K562 (cell line): ENCODE results near the gene KRTAP5-5. TPM values are rescaled to one million over a fixed set of nuclear protein-coding genes. Genes with fewer than 3 reads are reported as not detected.

ENCODE experiments used
- ATAC-seq: fragments of 200-7000 bp; cut with Tn5 transposase; 3 replicates; pipeline ENCODE4 v1.9.1; 2020; ENCODE audit warnings: moderate library complexity
- BruUV-seq: library from RNA; stranded (reverse); fragments of 400-500 nt; replicated peaks from 2 replicates; lab custom pipeline; 2021; lab: Mats Ljungman, UMichigan
- CTCF ChIA-PET: fragments of 300-600 bp; formaldehyde crosslinking; extraction: SDS; loops from one replicate; lab custom pipeline; 2021; ENCODE audit warnings: low intra/inter-chr PET ratio; lab: Yijun Ruan, JAX
- POLR2A ChIA-PET: fragments of 300-600, 350-650 bp; sonication (Branson Sonifier 250); formaldehyde crosslinking; extraction: SDS; loops from one replicate; lab custom pipeline; 2021; ENCODE audit warnings: antibody characterized with exemption, inconsistent platforms; lab: Yijun Ruan, JAX
- DNase-seq, 4 experiments: peaks; one replicate each; pipeline versions ENCODE4 v3.0.0 to v3.0.0-alpha.2; 2011 to 2018; ENCODE audit warnings: low spot score in 3 of 4, mixed read lengths in 3 of 4; ENCODE audit errors: extremely low read depth in 1 of 4
- FAIRE-seq: peaks from 2 replicates; lab custom pipeline; 2011; peaks lifted over from hg19 to GRCh38; lab: Jason Lieb, UNC
- H2AFZ ChIP-seq: 2 replicates; pipeline ENCODE4 v1.6.0; 2011; ENCODE audit warnings: low read depth, low read length, control low read depth, inconsistent platforms
- H3K27ac ChIP-seq: fragments of 200-600 bp; 3 replicates; pipeline ENCODE4 v1.8.0; 2011; ENCODE audit warnings: low read depth, mild to moderate bottlenecking, control low read depth, inconsistent platforms, low read length, moderate library complexity, mixed read lengths; ENCODE audit errors: extremely low read depth
- H3K27me3 ChIP-seq, 2 experiments: fragments of 300-600 bp in 1 of 2; 2 replicates in 1 of 2; 3 replicates in 1 of 2; pipeline versions ENCODE4 v1.6.0 to v1.8.0; 2011; ENCODE audit warnings: inconsistent platforms in 2 of 2, low read length in 2 of 2, mild to moderate bottlenecking in 1 of 2, mixed read lengths in 1 of 2, moderate library complexity in 1 of 2; ENCODE audit not compliant: control insufficient read depth in 2 of 2, insufficient read depth in 2 of 2
- H3K36me3 ChIP-seq: fragments of 300-600 bp; 3 replicates; pipeline ENCODE4 v1.8.0; 2011; ENCODE audit warnings: mild to moderate bottlenecking, low read length, inconsistent platforms; ENCODE audit not compliant: control insufficient read depth, insufficient read depth
- H3K4me1 ChIP-seq, 2 experiments: fragments of 200-600 bp in 1 of 2; replicated peaks in 1 of 2; 2 replicates in 1 of 2; 3 replicates in 1 of 2; pipeline versions ENCODE4 v1.5.1 to v1.8.0; 2011; ENCODE audit warnings: inconsistent platforms in 2 of 2, low read length in 2 of 2, mild to moderate bottlenecking in 1 of 2, mixed read lengths in 1 of 2, moderate library complexity in 1 of 2; ENCODE audit not compliant: control insufficient read depth in 2 of 2, insufficient read depth in 2 of 2
- H3K4me2 ChIP-seq: 2 replicates; pipeline ENCODE4 v1.6.1; 2011; ENCODE audit warnings: low read length, control low read depth, inconsistent platforms, mixed read lengths; ENCODE audit not compliant: insufficient read depth
- H3K4me3 ChIP-seq: fragments of 200-600 bp; sonication (generic), shearing (Covaris generic); 2 replicates; pipeline ENCODE4 v1.5.1; 2016; ENCODE audit warnings: control low read depth, inconsistent platforms
- H3K79me2 ChIP-seq: fragments of 200-600 bp; 3 replicates; pipeline ENCODE4 v1.8.0; 2011; ENCODE audit warnings: low read length, inconsistent platforms; ENCODE audit not compliant: control insufficient read depth, insufficient read depth
- H3K9ac ChIP-seq, 2 experiments: 2 replicates each; pipeline versions ENCODE4 v1.6.0 to v1.6.1; 2011; ENCODE audit warnings: low read depth in 2 of 2, low read length in 2 of 2, control low read depth in 1 of 2, inconsistent platforms in 1 of 2, mild to moderate bottlenecking in 1 of 2, mixed read lengths in 1 of 2; ENCODE audit not compliant: insufficient read depth in 1 of 2
- H3K9me1 ChIP-seq: one replicate; pipeline ENCODE4 v1.6.0; 2011; ENCODE audit warnings: inconsistent platforms, mild to moderate bottlenecking, low read length, moderate library complexity; ENCODE audit not compliant: control insufficient read depth, insufficient read depth
- H3K9me3 ChIP-seq: replicated peaks from 2 replicates; pipeline ENCODE4 v1.5.1; 2011; ENCODE audit warnings: low read depth, low read length, inconsistent platforms; ENCODE audit not compliant: control insufficient read depth, insufficient read depth
- H4K20me1 ChIP-seq: replicated peaks from 2 replicates; pipeline ENCODE4 v1.6.1; 2011; ENCODE audit warnings: low read length, inconsistent platforms, mixed read lengths; ENCODE audit not compliant: control insufficient read depth, insufficient read depth
- FUS ChIP-seq: fragments of 200-400 bp; formaldehyde crosslinking; optimal IDR thresholded peaks from 2 replicates; pipeline ENCODE3; 2017; ENCODE audit warnings: low read depth, low read length
- HIVEP1 ChIP-seq: fragments of 250-450 bp; sonication (Bioruptor Pico); IDR thresholded peaks from 2 replicates; pipeline ENCODE4 v1.4.0; 2020; ENCODE audit warnings: mild to moderate bottlenecking
- POLR2AphosphoS2 ChIP-seq: IDR thresholded peaks from 2 replicates; pipeline ENCODE4 v1.6.1; 2012; ENCODE audit warnings: low read length, improper control_type of control experiment
- RBM14 ChIP-seq: fragments of 200-400 bp; formaldehyde crosslinking; IDR thresholded peaks from 2 replicates; pipeline ENCODE4 v1.6.1; 2018; ENCODE audit warnings: low read depth, mild to moderate bottlenecking, low read length, moderate library complexity, borderline replicate concordance; ENCODE audit not compliant: insufficient read depth
- SMAD4 ChIP-seq: fragments of 250-450 bp; sonication (Bioruptor Pico); conservative IDR thresholded peaks from 2 replicates; pipeline ENCODE4 v1.8.0; 2021; ENCODE audit warnings: inconsistent platforms, mild to moderate bottlenecking, moderate library complexity
- SOX6 ChIP-seq: fragments of 450-650 bp; IDR thresholded peaks from 2 replicates; pipeline ENCODE4 v1.6.1; 2014; ENCODE audit warnings: mild to moderate bottlenecking
- ZNF143 ChIP-seq: sonication (generic); formaldehyde crosslinking; IDR thresholded peaks from 2 replicates; pipeline ENCODE4 v1.9.0; 2022; ENCODE audit warnings: mild to moderate bottlenecking, missing genetic modification reagents
- ZNF507 ChIP-seq: conservative IDR thresholded peaks from 2 replicates; pipeline ENCODE4 v1.6.1; 2017; ENCODE audit warnings: missing genetic modification characterization, missing compliant biosample characterization
- ZNF830 ChIP-seq: fragments of 250-450 bp; sonication (Bioruptor Pico); IDR thresholded peaks from 2 replicates; pipeline ENCODE4 v1.5.0; 2021; ENCODE audit warnings: mild to moderate bottlenecking
- WGBS: fragments of 100-300 bp; shearing (Covaris generic); methylation state at CpG from one replicate; pipeline ENCODE4 v1.1.6; 2016; ENCODE audit warnings: low coverage, mixed read lengths; ENCODE audit not compliant: insufficient coverage; ENCODE audit errors: missing lambda C conversion rate; 5-methylcytosine and 5-hydroxymethylcytosine counted together
- in situ Hi-C: fragments of 300-500 bp; cut with MboI; formaldehyde crosslinking; loops from 4 replicates; pipeline ENCODE4 v1.15.0; 2018; ENCODE audit warnings: inconsistent platforms, mixed read lengths
- intact Hi-C: fragments of 100-400 bp; cut with micrococcal nuclease; formaldehyde crosslinking; loops from 2 replicates; pipeline ENCODE4 v1.14.2; 2022
- polyA plus RNA-seq, 8 experiments: library from polyadenylated mRNA; depleted of rRNA in 4 of 8; stranded (reverse) in 5 of 8; unstranded in 3 of 8; fragments of >200 nt; fragmentation: Nextera tagmentation in 2 of 8; fragmentation: Illumina TruSeq in 1 of 8; extraction: Ambion mirVana in 2 of 8; extraction: Trizol in 1 of 8; gene quantifications; 2 replicates each; pipeline versions ENCODE4 v1.2.1 to v1.2.3, GENCODE V29; 2011 to 2014; ENCODE audit warnings: inconsistent platforms in 1 of 8, missing spikeins in 1 of 8
- total RNA-seq, 7 experiments: library from RNA; depleted of rRNA in 6 of 7; stranded (reverse); fragments of >200 nt in 6 of 7; fragmentation: Illumina TruSeq in 2 of 7; extraction: Trizol in 2 of 7; gene quantifications; 2 replicates each; pipeline versions ENCODE4 v1.2.1 to v1.2.3, GENCODE V29; 2011 to 2021; ENCODE audit warnings: low replicate concordance in 1 of 7
- TF ChIP-seq, protein P1 (sequence below): fragments of 250-450 bp; sonication (Bioruptor Pico); IDR thresholded peaks from 2 replicates; pipeline ENCODE4 v1.5.0; 2020; ENCODE audit warnings: mild to moderate bottlenecking, borderline replicate concordance
- TF ChIP-seq, protein P2 (sequence below): IDR thresholded peaks from 2 replicates; pipeline ENCODE4 v1.6.1; 2016; ENCODE audit warnings: missing genetic modification characterization, missing compliant biosample characterization
- TF ChIP-seq, protein P3 (sequence below): fragments of 450-650 bp; IDR thresholded peaks from 2 replicates; pipeline ENCODE4 v1.6.1; 2016; ENCODE audit warnings: mild to moderate bottlenecking
- TF ChIP-seq, protein P4 (sequence below): fragments of 450-650 bp; formaldehyde crosslinking; IDR thresholded peaks from 2 replicates; pipeline ENCODE4 v1.4.0; 2022; ENCODE audit warnings: missing genetic modification characterization
- TF ChIP-seq, protein P5 (sequence below): sonication (generic); formaldehyde crosslinking; IDR thresholded peaks from 2 replicates; pipeline ENCODE4 v1.8.0; 2022; ENCODE audit warnings: missing genetic modification reagents, mild to moderate bottlenecking, borderline replicate concordance

KRTAP5-5 gene
- total and polyA plus RNA-seq, 9 of the 15 experiments (the other 6 are each of a cell fraction or from before 2014, with no cell fraction given) = not detected

DNA sequence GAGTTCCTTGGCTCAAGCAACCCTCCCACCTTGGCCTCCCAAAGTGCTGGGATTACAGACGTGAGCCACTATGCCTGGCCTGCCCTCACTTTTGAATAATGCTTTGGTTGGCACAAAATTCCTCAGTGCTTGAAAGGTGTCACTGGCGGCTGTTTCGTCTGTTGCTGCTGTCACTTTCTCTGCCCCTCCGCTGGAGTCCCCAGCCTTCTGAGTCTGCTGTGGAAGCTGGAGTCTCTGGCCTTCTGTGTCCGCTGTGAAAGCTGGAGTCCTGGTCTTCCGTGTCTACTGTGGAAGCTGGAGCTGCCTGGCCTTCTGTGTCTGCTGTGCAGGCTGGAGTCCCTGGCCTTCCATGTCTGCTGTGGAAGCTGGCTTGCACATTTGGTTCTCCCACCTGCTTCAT, 39.6 kb upstream of the KRTAP5-5 start:
- Histone ChIP-seq H3K4me1 (no peaks in the 10 kb centered on the region), H3K9ac (no peak overlapping the region), H3K4me3 (no peak overlapping the region), H3K9me1 (no peaks in the 10 kb centered on the region), H4K20me1 (no peaks in the 10 kb centered on the region; the same call in 1 of the 2 replicates), H3K79me2 (no peaks in the 10 kb centered on the region), H3K9me3 (no peaks in the 10 kb centered on the region), H3K4me2 (no peak overlapping the region), H3K27me3 (peaks cover 10 to 29% of the 10 kb centered on the region in 2 experiments; a peak in 3 of 5 replicates), H3K36me3 (no peaks in the 10 kb centered on the region), H2AFZ (no peak overlapping the region), H3K27ac (no peak overlapping the region)
- intact Hi-C loops = no loop called here
- POLR2A ChIA-PET = no interaction called here
- CTCF ChIA-PET = no interaction called here
- FAIRE-seq = no peak
- in situ Hi-C loops = loop anchor here (5.0 kb wide), 1 partner anchor 37 kb away; the partner anchor contains the start of gene KRTAP5-5
- BruUV-seq = no TSS peak
- no peak for ATAC-seq
- 5% methylated on average over 4 of the region's 6 CpGs for WGBS
- no peak for DNase-seq
- TF ChIP-seq HIVEP1 (CRISPR knock-in tag) = no peak
- TF ChIP-seq, protein P1, sequence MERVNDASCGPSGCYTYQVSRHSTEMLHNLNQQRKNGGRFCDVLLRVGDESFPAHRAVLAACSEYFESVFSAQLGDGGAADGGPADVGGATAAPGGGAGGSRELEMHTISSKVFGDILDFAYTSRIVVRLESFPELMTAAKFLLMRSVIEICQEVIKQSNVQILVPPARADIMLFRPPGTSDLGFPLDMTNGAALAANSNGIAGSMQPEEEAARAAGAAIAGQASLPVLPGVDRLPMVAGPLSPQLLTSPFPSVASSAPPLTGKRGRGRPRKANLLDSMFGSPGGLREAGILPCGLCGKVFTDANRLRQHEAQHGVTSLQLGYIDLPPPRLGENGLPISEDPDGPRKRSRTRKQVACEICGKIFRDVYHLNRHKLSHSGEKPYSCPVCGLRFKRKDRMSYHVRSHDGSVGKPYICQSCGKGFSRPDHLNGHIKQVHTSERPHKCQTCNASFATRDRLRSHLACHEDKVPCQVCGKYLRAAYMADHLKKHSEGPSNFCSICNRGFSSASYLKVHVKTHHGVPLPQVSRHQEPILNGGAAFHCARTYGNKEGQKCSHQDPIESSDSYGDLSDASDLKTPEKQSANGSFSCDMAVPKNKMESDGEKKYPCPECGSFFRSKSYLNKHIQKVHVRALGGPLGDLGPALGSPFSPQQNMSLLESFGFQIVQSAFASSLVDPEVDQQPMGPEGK (CRISPR knock-in tag) = no peak
- TF ChIP-seq POLR2AphosphoS2 = no peak
- TF ChIP-seq, protein P2, sequence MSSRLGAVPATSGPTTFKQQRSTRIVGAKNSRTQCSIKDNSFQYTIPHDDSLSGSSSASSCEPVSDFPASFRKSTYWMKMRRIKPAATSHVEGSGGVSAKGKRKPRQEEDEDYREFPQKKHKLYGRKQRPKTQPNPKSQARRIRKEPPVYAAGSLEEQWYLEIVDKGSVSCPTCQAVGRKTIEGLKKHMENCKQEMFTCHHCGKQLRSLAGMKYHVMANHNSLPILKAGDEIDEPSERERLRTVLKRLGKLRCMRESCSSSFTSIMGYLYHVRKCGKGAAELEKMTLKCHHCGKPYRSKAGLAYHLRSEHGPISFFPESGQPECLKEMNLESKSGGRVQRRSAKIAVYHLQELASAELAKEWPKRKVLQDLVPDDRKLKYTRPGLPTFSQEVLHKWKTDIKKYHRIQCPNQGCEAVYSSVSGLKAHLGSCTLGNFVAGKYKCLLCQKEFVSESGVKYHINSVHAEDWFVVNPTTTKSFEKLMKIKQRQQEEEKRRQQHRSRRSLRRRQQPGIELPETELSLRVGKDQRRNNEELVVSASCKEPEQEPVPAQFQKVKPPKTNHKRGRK (tag) = no peak
- TF ChIP-seq, protein P3, sequence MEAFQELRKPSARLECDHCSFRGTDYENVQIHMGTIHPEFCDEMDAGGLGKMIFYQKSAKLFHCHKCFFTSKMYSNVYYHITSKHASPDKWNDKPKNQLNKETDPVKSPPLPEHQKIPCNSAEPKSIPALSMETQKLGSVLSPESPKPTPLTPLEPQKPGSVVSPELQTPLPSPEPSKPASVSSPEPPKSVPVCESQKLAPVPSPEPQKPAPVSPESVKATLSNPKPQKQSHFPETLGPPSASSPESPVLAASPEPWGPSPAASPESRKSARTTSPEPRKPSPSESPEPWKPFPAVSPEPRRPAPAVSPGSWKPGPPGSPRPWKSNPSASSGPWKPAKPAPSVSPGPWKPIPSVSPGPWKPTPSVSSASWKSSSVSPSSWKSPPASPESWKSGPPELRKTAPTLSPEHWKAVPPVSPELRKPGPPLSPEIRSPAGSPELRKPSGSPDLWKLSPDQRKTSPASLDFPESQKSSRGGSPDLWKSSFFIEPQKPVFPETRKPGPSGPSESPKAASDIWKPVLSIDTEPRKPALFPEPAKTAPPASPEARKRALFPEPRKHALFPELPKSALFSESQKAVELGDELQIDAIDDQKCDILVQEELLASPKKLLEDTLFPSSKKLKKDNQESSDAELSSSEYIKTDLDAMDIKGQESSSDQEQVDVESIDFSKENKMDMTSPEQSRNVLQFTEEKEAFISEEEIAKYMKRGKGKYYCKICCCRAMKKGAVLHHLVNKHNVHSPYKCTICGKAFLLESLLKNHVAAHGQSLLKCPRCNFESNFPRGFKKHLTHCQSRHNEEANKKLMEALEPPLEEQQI = no peak
- no peak for TF ChIP-seq SOX6
- TF ChIP-seq ZNF507 = no peak
- TF ChIP-seq ZNF830 = no peak
- no peak for TF ChIP-seq FUS
- TF ChIP-seq ZNF143 (CRISPR knock-in tag) = no peak
- TF ChIP-seq, protein P4, sequence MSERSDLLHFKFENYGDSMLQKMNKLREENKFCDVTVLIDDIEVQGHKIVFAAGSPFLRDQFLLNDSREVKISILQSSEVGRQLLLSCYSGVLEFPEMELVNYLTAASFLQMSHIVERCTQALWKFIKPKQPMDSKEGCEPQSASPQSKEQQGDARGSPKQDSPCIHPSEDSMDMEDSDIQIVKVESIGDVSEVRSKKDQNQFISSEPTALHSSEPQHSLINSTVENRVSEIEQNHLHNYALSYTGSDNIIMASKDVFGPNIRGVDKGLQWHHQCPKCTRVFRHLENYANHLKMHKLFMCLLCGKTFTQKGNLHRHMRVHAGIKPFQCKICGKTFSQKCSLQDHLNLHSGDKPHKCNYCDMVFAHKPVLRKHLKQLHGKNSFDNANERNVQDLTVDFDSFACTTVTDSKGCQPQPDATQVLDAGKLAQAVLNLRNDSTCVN (CRISPR knock-in tag) = no peak
- TF ChIP-seq SMAD4 (CRISPR knock-in tag) = no peak
- TF ChIP-seq RBM14 = no peak
- TF ChIP-seq, protein P5, sequence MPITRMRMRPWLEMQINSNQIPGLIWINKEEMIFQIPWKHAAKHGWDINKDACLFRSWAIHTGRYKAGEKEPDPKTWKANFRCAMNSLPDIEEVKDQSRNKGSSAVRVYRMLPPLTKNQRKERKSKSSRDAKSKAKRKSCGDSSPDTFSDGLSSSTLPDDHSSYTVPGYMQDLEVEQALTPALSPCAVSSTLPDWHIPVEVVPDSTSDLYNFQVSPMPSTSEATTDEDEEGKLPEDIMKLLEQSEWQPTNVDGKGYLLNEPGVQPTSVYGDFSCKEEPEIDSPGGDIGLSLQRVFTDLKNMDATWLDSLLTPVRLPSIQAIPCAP (CRISPR knock-in tag) = no peak
